ENCODE data around the gene CCDC93. TPM values are rescaled to one million over a fixed set of nuclear protein-coding genes. Genes with fewer than 3 reads are reported as not detected.
A peak's percentile ranks its signal among the peaks of the same experiment; 100 is the strongest.

CCDC93 gene
- total RNA-seq, 1 donor: 40.5 TPM

DNA sequence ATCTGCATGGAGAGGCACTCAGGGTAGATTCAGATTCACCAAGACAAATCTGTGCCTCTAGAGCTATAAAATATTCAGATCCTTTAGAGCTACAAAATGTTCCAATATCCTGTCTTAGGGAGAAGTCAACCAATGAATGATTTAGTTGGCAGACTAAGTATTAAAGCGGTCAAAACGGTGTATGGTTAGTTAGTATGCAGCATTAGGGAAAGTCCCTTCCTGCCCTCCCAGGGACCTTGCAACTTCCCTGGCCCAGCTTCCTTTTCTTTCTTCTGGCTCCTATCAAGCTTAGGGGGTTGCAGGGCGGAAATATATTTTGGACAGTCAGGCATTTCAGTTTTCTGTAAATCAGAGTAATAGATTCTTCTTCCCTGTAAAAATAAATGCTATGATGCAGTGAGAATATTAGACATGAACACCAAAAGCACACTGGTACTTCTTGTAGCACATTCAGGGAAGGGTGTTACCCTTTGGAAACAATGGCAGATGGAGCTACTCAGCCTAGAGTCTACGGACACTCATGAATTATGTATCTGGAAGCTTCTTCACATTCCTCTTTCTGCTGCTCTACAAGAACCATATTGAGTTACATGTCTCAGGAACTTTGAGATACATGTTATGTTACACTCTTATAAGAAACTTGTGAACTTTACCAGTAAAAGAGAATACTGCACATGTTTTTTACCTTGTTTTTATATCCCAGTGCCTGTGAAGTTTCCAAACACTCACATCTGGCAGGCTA, 45.7 kb downstream of the CCDC93 start:
- no peak overlapping the region for H3K4me2 ChIP-seq (ENCODE audit: insufficient read depth, low read length)
- no peak overlapping the region for H3K4me3 ChIP-seq (ENCODE audit: insufficient read depth, low read length)
- H3K9me3 ChIP-seq (ENCODE audit: low read depth, low read length): no peaks in the 10 kb centered on the region
- H4K20me1 ChIP-seq (ENCODE audit: insufficient read depth, low read length): no peaks in the 10 kb centered on the region
- no peak overlapping the region for H2AFZ ChIP-seq (ENCODE audit: low read length)
- H3K27ac ChIP-seq (ENCODE audit: low read depth, low read length): no peak overlapping the region
- H3K4me1 ChIP-seq (ENCODE audit: insufficient read depth, low read length): peaks cover 11% of the 10 kb centered on the region
- TF ChIP-seq, protein P1, sequence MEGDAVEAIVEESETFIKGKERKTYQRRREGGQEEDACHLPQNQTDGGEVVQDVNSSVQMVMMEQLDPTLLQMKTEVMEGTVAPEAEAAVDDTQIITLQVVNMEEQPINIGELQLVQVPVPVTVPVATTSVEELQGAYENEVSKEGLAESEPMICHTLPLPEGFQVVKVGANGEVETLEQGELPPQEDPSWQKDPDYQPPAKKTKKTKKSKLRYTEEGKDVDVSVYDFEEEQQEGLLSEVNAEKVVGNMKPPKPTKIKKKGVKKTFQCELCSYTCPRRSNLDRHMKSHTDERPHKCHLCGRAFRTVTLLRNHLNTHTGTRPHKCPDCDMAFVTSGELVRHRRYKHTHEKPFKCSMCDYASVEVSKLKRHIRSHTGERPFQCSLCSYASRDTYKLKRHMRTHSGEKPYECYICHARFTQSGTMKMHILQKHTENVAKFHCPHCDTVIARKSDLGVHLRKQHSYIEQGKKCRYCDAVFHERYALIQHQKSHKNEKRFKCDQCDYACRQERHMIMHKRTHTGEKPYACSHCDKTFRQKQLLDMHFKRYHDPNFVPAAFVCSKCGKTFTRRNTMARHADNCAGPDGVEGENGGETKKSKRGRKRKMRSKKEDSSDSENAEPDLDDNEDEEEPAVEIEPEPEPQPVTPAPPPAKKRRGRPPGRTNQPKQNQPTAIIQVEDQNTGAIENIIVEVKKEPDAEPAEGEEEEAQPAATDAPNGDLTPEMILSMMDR (IDR thresholded peaks at IDR 0.05; ENCODE audit: extremely low read depth, low read depth, low read length): no peak
- peaks cover 31% of the 10 kb centered on the region for H3K36me3 ChIP-seq (ENCODE audit: insufficient read depth, low read length)
- peaks cover 5% of the 10 kb centered on the region for H3K79me2 ChIP-seq (ENCODE audit: insufficient read depth, low read length)
- no peaks in the 10 kb centered on the region for H3K27me3 ChIP-seq (ENCODE audit: insufficient read depth, low read length)
- peak; percentile 47 for DNase-seq (ENCODE audit: insufficient read length, low spot score, missing footprints)

DNA sequence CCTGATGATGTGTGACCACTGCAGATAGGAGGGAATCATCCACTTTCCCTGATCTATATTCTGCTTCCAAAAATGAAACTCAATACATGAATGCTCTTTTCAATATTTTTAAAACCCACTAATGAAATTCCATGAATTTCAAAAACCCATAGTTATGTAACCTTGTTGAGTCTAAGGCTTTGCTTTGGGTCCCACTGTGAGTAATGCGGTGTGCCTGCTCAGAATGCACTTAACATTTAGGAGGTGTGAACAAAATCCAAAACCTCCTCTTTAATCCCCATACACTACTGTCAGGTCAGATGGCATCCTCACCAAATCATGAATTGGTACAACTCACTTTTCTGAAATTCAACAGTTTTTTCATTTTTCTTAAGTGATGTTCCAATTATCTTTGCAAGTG, 50.4 kb downstream of the CCDC93 start:
- H3K4me1 ChIP-seq (ENCODE audit: insufficient read depth, low read length): peaks cover 30% of the 10 kb centered on the region
- H3K36me3 ChIP-seq (ENCODE audit: insufficient read depth, low read length): peaks cover 11% of the 10 kb centered on the region
- H3K27ac ChIP-seq (ENCODE audit: low read depth, low read length): no peak overlapping the region
- DNase-seq (ENCODE audit: insufficient read length, low spot score, missing footprints): no peak
- H3K4me3 ChIP-seq (ENCODE audit: insufficient read depth, low read length): no peak overlapping the region
- no peaks in the 10 kb centered on the region for H4K20me1 ChIP-seq (ENCODE audit: insufficient read depth, low read length)
- H3K9me3 ChIP-seq (ENCODE audit: low read depth, low read length): no peaks in the 10 kb centered on the region
- no peaks in the 10 kb centered on the region for H3K79me2 ChIP-seq (ENCODE audit: insufficient read depth, low read length)
- H3K27me3 ChIP-seq (ENCODE audit: insufficient read depth, low read length): no peaks in the 10 kb centered on the region
- TF ChIP-seq, protein P1 (IDR thresholded peaks at IDR 0.05; ENCODE audit: extremely low read depth, low read depth, low read length): no peak
- no peak overlapping the region for H3K4me2 ChIP-seq (ENCODE audit: insufficient read depth, low read length)
- no peak overlapping the region for H2AFZ ChIP-seq (ENCODE audit: low read length)

DNA sequence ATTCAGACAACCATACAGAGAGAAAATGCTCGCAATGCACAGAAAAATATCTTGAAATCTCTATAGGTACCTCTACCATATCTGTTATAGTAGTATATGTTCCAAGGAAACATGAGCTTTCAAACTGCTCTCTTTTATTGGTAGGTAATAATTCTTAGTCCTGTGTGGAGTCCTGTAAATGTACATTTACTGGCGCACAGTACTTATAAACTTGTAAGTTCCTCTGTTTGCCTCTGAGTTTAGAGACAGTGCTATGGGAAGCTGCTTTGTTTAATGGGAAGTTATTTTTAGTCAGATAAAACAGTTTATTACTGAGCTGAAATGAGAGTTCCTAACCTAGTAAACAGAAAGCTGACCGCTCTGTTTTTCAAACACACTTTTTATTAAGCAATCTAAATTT, 52.7 kb downstream of the CCDC93 start:
- no peak for DNase-seq (ENCODE audit: insufficient read length, low spot score, missing footprints)
- H3K27ac ChIP-seq (ENCODE audit: low read depth, low read length): peak overlapping the region; percentile 71

DNA sequence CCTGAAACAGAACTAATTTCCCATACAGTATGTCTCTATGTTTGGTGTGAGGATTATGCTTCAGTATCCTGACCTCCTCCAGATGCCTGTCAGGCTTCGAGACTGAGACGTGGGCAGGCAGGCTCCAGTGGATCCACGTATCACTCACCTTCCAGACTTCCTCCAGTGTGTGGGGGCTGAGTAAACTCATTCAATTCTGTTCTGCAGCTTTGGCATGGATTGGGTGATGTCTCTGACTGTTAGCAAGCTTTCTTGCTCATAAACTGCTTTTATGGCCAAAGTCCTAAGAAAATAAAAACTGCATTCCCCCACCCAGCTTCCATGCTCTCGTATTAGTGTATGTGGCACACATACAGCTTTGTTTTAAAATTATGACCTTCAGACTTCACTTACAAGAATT, 53.6 kb downstream of the CCDC93 start:
- Histone ChIP-seq H3K27ac (ENCODE audit: low read depth, low read length) (peak overlapping the region; percentile 71), H4K20me1 (ENCODE audit: insufficient read depth, low read length) (no peaks in the 10 kb centered on the region), H3K27me3 (ENCODE audit: insufficient read depth, low read length) (no peaks in the 10 kb centered on the region), H2AFZ (ENCODE audit: low read length) (peak overlapping the region; percentile 55), H3K9me3 (ENCODE audit: low read depth, low read length) (no peaks in the 10 kb centered on the region), H3K4me2 (ENCODE audit: insufficient read depth, low read length) (peak overlapping the region; percentile 25), H3K36me3 (ENCODE audit: insufficient read depth, low read length) (peaks cover 19% of the 10 kb centered on the region), H3K4me1 (ENCODE audit: insufficient read depth, low read length) (peaks cover 42% of the 10 kb centered on the region), H3K4me3 (ENCODE audit: insufficient read depth, low read length) (no peak overlapping the region), H3K79me2 (ENCODE audit: insufficient read depth, low read length) (no peaks in the 10 kb centered on the region)
- TF ChIP-seq, protein P1 (IDR thresholded peaks at IDR 0.05; ENCODE audit: extremely low read depth, low read depth, low read length): no peak
- DNase-seq (ENCODE audit: insufficient read length, low spot score, missing footprints): no peak

More for the DNA sequence above, 52.7 kb downstream of the CCDC93 start:
- Histone ChIP-seq H3K9me3 (ENCODE audit: low read depth, low read length) (no peaks in the 10 kb centered on the region), H4K20me1 (ENCODE audit: insufficient read depth, low read length) (no peaks in the 10 kb centered on the region), H3K4me2 (ENCODE audit: insufficient read depth, low read length) (no peak overlapping the region), H3K36me3 (ENCODE audit: insufficient read depth, low read length) (peaks cover 13% of the 10 kb centered on the region), H3K27me3 (ENCODE audit: insufficient read depth, low read length) (no peaks in the 10 kb centered on the region), H3K4me3 (ENCODE audit: insufficient read depth, low read length) (no peak overlapping the region), H2AFZ (ENCODE audit: low read length) (no peak overlapping the region), H3K79me2 (ENCODE audit: insufficient read depth, low read length) (no peaks in the 10 kb centered on the region), H3K4me1 (ENCODE audit: insufficient read depth, low read length) (peaks cover 42% of the 10 kb centered on the region)
- TF ChIP-seq, protein P1 (IDR thresholded peaks at IDR 0.05; ENCODE audit: extremely low read depth, low read depth, low read length): no peak

Data from osteoblast (primary cell).